ENCODE measurements around the gene PLCL2.

Gene PLCL2

GRCh38 chr3:17075358-17075757 lies 190.6 kb downstream of the PLCL2 start:
- Histone ChIP-seq H3K4me3 (ENCODE audit: low read depth, low read length, poor library complexity, severe bottlenecking) (no peak overlapping the region), H4K20me1 (ENCODE audit: insufficient read depth, low read length) (no peaks in the 10 kb centered on the region), H3K79me2 (ENCODE audit: insufficient read depth, low read length) (no peaks in the 10 kb centered on the region), H3K27me3 (ENCODE audit: insufficient read depth, low read length) (no peaks in the 10 kb centered on the region), H3K9ac (ENCODE audit: low read length) (no peak overlapping the region), H3K4me1 (ENCODE audit: insufficient read depth, low read length, severe bottlenecking) (no peaks in the 10 kb centered on the region), H2AFZ (ENCODE audit: low read length) (no peak overlapping the region), H3F3A (ENCODE audit: insufficient read depth, low read length) (no peaks in the 10 kb centered on the region), H3K27ac (ENCODE audit: low read depth, low read length, poor library complexity, severe bottlenecking) (no peak overlapping the region), H3K4me2 (ENCODE audit: low read length) (no peak overlapping the region), H3K9me2 (ENCODE audit: low read depth, low read length) (no peaks in the 10 kb centered on the region), H3K36me3 (ENCODE audit: insufficient read depth, low read length) (peaks cover 54% of the 10 kb centered on the region), H3K9me3 (ENCODE audit: low read length) (no peaks in the 10 kb centered on the region)
- TF ChIP-seq, protein P1, sequence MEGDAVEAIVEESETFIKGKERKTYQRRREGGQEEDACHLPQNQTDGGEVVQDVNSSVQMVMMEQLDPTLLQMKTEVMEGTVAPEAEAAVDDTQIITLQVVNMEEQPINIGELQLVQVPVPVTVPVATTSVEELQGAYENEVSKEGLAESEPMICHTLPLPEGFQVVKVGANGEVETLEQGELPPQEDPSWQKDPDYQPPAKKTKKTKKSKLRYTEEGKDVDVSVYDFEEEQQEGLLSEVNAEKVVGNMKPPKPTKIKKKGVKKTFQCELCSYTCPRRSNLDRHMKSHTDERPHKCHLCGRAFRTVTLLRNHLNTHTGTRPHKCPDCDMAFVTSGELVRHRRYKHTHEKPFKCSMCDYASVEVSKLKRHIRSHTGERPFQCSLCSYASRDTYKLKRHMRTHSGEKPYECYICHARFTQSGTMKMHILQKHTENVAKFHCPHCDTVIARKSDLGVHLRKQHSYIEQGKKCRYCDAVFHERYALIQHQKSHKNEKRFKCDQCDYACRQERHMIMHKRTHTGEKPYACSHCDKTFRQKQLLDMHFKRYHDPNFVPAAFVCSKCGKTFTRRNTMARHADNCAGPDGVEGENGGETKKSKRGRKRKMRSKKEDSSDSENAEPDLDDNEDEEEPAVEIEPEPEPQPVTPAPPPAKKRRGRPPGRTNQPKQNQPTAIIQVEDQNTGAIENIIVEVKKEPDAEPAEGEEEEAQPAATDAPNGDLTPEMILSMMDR (IDR thresholded peaks at IDR 0.05; ENCODE audit: low read length): no peak
- no peak for TF ChIP-seq EZH2 (IDR thresholded peaks at IDR 0.05; ENCODE audit: borderline replicate concordance, low read length)

- peaks cover 53% of the 10 kb centered on the region for H3K36me3 ChIP-seq (ENCODE audit: insufficient read depth, low read length)
These were observed 191.2 kb downstream of the PLCL2 start for GRCh38 chr3:17075907-17076306.

DNA sequence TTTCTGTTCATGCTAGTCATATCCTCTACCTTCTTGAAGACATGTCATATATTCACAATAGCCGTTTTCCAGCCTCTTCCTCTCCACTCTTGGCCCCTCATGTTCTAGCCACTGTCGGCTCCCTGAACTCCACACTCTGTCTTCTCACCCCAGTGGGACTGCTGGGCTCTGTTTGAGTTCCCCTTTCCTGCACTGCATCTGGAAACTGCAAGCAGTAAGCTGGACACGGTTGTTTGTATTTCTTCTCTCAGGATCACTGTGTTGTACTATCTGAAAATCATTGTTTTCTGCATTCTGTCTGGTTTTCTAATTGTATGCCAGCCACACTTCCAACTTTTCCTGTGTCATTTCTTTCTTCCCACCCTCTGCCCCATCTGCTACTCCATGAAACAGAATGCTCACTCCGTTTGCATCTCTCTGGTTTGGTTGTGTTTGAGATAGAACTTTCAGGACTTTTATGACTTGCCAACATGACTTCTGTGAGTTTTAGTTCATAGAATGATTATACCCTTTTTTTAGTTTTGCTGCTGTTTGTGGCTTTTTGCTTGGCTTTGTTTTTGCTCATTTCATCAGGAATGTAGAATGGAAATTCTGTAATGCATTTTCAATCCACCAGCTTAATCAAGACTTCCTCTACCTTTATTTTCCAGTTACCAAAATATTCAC lies 192.3 kb downstream of the PLCL2 start:
- no peaks in the 10 kb centered on the region for H3K27me3 ChIP-seq (ENCODE audit: insufficient read depth, low read length)
- H4K20me1 ChIP-seq (ENCODE audit: insufficient read depth, low read length): no peaks in the 10 kb centered on the region

More at GRCh38 chr3:17075907-17076306, 191.2 kb downstream of the PLCL2 start:
- no peaks in the 10 kb centered on the region for H3K4me1 ChIP-seq (ENCODE audit: insufficient read depth, low read length, severe bottlenecking)
- H3K79me2 ChIP-seq (ENCODE audit: insufficient read depth, low read length): no peaks in the 10 kb centered on the region
- no peak overlapping the region for H3K4me2 ChIP-seq (ENCODE audit: low read length)
- no peak overlapping the region for H3K4me3 ChIP-seq (ENCODE audit: low read depth, low read length, poor library complexity, severe bottlenecking)
- H3K27ac ChIP-seq (ENCODE audit: low read depth, low read length, poor library complexity, severe bottlenecking): no peak overlapping the region
- H3F3A ChIP-seq (ENCODE audit: insufficient read depth, low read length): no peaks in the 10 kb centered on the region
- H4K20me1 ChIP-seq (ENCODE audit: insufficient read depth, low read length): no peaks in the 10 kb centered on the region
- H3K9ac ChIP-seq (ENCODE audit: low read length): no peak overlapping the region
- no peaks in the 10 kb centered on the region for H3K9me2 ChIP-seq (ENCODE audit: low read depth, low read length)
- H3K9me3 ChIP-seq (ENCODE audit: low read length): no peaks in the 10 kb centered on the region
- TF ChIP-seq EZH2 (IDR thresholded peaks at IDR 0.05; ENCODE audit: borderline replicate concordance, low read length): no peak
- TF ChIP-seq, protein P1 (IDR thresholded peaks at IDR 0.05; ENCODE audit: low read length): no peak
- no peaks in the 10 kb centered on the region for H3K27me3 ChIP-seq (ENCODE audit: insufficient read depth, low read length)
- H2AFZ ChIP-seq (ENCODE audit: low read length): no peak overlapping the region

More for the DNA sequence above, 192.3 kb downstream of the PLCL2 start:
- Histone ChIP-seq H3K36me3 (ENCODE audit: insufficient read depth, low read length) (peaks cover 59% of the 10 kb centered on the region), H3K9me3 (ENCODE audit: low read length) (no peaks in the 10 kb centered on the region), H3K79me2 (ENCODE audit: insufficient read depth, low read length) (no peaks in the 10 kb centered on the region), H3K9ac (ENCODE audit: low read length) (no peak overlapping the region), H3K4me2 (ENCODE audit: low read length) (no peak overlapping the region), H2AFZ (ENCODE audit: low read length) (no peak overlapping the region), H3K9me2 (ENCODE audit: low read depth, low read length) (no peaks in the 10 kb centered on the region), H3K4me3 (ENCODE audit: low read depth, low read length, poor library complexity, severe bottlenecking) (no peak overlapping the region), H3F3A (ENCODE audit: insufficient read depth, low read length) (no peaks in the 10 kb centered on the region), H3K27ac (ENCODE audit: low read depth, low read length, poor library complexity, severe bottlenecking) (no peak overlapping the region), H3K4me1 (ENCODE audit: insufficient read depth, low read length, severe bottlenecking) (no peaks in the 10 kb centered on the region)
- TF ChIP-seq EZH2 (IDR thresholded peaks at IDR 0.05; ENCODE audit: borderline replicate concordance, low read length): no peak
- TF ChIP-seq, protein P1 (IDR thresholded peaks at IDR 0.05; ENCODE audit: low read length): no peak

Data from OCI-LY1 (cell line).